Activated naive CD8-positive, alpha-beta T cell treated with anti-CD3 and anti-CD28 coated beads, Interleukin-2, amount 50 U/mL, for 16 hours (primary cell): ENCODE results near the gene C2CD5.

Source experiments
- DNase-seq: peaks from one replicate; pipeline ENCODE4 v3.0.0-alpha.2; 2020; ENCODE audit warnings: low read depth, low spot score

The C2CD5 gene

DNA sequence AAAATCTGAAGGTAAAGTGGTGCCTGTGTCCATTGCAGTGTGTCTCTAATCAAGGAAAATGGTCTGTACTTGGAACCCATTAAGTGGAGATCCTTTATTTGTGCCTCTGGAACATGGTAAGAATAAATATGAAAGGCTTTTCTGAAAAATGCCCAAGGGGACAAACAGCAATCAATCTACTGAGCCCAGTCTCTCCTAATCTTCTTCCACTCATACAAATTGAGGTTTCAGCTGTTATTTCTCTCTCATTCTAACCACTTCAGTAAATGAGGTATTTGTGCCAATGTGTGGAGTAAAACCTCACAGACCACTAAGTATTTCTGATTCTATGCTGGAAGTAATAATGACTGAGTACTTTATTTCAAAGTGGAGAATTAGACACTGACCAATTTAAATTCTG, 127.5 kb downstream of the C2CD5 start:
- DNase-seq = no peak

DNA sequence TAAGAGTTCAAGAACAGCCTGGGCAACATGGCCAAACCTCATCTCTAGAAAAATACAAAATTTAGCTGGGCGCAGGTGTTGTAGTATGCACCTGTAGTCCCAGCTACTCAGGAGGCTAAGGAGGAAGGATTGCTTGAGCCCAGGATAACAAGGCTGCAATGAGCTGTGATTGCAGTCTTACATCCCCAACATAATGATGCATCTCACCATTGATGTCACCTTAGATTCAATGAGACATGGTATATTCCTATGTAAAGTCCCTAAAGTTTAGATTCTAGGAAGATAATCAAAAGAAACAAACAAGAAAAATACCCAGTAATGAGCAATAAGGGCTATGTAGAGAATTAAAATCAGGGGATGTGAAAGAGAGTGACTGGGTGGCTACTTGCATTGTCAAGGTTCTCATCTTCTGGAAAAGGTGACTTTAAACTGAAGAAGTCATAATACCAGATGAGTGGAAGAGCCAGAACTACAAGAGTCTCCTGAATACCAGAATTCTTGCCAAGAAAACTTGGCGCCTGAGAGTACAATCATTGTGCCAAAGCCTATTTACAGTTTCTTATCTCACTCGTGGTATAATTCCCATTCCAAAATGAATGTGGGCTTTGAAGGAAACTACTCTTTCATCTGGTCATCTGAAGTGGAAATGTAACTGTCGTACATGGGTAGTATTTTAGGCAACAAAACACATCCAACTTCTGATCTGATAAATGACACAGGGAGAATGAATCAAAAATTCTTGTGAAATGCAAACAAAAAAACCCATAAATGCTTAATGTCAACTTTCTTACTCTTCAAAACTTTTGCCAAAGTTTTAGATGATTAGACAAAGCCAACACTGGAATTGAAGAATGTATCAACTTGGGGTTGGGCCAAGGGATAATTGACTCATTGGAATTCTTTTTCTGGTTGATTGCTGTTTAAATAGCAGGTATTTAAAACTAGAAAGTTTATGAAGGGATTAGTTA, 128.7 kb downstream of the C2CD5 start:
- DNase-seq = no peak

DNA sequence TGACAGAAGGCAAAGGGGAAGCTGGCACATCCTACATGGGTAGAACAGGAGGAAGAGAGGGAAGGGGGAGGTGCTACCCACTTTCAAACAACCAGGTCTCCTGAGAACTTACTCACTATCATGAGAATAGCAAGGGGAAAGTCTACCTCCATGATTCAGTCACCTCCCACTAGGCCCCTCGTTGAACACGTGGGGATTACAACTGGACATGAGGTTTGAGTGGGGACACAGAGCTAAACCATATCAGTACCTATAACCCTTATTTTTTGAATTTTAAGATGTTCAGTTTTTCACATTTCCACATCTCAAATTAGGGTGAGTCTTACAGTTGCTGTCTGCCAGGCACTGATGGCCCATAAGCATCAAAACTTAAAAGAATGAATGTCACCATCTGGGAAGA, 129.6 kb downstream of the C2CD5 start:
- no peak for DNase-seq

DNA sequence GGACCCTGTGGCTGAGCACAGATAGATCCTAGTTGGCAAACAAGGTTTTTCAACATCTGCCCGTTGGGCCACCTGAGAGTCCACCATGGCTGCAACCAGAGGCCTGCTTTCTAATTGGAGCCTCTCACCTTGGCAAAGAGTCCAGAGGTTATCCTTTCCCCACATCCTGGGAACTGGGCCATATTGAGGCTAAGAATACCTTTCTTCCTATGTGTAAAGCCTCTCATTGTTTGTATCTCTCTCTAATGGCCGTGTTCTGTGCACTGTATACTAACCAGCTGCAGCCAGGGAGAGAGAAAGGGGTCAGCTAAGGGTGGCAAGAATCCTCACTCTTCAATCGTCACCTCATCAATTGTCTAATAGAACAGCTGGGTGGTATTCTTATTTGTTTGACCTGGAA, 130.8 kb downstream of the C2CD5 start:
- no peak for DNase-seq

DNA sequence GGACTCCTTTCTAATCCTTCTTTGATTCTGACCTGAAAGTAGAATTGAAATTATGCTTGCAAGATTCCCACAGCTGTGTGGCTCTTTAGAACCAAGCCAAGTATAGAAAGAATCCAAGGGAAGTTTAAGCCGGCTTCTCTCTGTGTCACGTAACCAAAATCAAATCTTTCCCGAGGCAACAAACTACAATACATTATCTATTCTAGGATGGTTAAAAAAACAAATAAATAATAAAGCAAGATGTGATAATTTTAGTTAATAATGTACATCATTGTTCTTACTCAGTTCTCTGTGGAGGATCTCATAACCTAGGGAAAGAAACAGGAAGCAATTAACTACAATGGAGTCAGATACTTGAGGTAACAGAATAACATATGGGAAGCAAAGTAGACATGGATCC, 131.8 kb downstream of the C2CD5 start:
- no peak for DNase-seq

DNA sequence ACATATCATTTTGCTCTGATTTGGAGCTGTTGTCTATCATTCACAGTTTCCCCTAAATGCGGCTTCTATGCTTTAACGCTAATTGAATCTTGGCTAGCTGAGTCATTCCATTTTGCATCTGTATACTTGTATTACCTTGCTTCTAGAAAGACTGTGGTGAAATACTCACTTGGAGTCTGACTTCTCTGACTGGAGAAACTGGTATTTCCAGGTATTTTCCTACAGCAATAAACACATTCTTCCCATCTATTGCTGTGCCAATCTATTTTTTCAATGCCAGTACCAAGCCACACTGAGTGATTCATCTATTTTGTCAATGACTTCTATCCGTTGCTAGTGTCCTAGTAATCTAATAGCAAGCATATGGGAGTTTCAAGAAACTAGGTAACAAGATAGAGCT, 133.9 kb downstream of the C2CD5 start:
- DNase-seq = no peak

DNA sequence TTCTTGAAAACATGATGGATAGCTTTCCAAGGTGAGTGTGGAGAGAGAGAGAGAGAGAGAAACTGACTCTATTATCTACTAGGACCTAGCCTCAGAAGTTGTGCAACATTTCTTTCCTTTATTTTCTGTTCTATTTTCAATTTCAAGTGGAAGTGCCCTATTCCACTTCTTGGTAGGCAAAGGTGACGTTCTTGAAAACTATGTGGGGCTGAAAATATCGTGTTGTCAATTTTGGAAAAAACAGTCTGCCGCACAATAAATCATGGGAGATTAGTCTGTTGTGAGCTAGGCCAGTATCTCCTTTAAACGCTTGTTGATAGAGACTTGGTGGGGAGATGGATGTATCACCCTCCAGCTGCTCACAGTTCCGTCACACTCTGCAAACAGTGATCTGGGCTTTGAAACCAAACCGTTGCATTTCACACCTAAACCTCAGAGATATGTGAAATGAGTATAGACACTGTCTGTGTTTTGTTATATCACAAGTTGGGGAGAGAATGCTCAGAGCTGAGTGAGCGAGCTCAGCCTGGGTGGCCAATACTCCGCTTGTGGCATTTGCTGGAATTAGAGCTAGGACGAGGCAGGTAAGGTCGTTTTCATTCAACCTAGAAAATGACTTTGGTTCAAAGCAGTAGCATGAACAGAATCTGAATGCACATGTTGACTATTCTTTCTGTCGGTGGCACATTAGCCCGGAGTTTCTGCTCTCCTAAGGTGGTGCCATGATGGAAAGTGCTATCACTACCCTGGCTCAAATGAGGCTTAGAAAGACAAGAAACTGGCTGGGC, 134.8 kb downstream of the C2CD5 start:
- DNase-seq = no peak

DNA sequence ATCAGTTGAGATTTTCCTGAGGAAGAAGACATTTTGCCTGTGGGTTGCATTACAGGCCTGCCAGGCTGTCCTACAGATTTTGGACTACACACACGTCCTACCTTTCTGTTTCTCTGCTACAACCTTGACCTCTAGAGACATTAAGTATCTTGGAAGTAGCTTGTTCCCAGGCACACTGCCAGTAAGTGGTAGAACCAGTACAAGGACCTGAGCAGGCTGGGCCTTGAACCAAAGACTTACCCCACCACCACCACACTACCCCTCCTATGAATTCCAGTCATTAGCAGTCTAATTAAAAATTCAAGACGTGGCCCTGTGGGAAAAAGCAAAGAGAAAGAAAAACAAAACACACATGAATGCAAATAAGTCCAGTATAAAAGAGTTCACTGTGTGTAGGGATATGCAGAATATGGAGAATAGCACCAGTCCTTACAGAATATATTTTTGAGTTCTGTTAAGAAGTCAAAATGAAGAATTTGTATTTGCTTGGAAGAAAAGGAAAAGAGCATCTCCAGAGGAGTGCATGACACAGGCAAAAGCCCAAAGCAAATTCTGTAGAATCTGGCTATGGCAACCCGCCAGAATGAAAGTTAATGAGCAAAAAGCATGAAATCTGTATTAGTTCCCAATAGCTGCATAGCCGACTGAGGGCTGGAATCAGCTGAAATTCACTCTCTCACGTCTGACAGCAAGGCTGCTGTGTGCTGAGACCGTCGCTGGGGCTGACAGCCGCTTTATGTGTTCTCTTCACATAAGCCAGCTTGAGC, 135.5 kb downstream of the C2CD5 start:
- DNase-seq = no peak

DNA sequence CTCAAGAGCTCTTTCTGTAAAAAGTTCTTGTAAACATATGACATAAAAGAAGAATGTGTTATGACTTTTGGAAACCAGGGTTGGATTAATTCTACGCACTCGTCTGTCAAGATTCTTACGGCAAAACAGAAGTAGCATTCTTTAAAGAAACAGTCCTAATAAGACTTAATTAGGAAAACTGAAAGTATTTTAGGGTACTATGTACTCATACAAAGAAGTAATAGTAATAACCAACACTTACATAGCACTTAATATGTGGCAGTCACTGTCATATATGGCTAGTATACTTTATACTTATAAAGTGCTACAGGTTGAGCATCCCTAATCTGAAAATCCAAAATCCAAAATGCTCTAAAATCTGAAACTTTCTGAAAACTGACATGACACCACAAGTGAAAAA, 136.9 kb downstream of the C2CD5 start:
- no peak for DNase-seq

DNA sequence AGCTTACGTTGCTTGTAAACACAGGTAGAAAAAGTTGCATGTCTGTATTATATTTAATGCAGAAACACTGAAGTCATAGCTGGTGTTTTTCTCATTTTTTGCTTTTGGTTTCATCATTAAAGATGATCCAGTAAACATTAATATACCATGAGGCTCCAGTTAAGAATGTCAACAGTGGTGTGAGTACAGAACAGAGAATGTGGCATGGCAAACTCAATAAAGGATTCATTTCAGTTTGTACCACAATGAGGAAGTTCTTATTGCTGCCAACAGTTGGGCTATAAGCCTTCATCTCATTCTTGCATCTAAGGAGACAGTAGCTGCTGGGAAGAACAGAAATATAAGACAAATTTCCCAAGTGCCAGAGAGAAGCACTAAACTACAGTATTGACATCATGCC, 137.7 kb downstream of the C2CD5 start:
- DNase-seq = no peak

DNA sequence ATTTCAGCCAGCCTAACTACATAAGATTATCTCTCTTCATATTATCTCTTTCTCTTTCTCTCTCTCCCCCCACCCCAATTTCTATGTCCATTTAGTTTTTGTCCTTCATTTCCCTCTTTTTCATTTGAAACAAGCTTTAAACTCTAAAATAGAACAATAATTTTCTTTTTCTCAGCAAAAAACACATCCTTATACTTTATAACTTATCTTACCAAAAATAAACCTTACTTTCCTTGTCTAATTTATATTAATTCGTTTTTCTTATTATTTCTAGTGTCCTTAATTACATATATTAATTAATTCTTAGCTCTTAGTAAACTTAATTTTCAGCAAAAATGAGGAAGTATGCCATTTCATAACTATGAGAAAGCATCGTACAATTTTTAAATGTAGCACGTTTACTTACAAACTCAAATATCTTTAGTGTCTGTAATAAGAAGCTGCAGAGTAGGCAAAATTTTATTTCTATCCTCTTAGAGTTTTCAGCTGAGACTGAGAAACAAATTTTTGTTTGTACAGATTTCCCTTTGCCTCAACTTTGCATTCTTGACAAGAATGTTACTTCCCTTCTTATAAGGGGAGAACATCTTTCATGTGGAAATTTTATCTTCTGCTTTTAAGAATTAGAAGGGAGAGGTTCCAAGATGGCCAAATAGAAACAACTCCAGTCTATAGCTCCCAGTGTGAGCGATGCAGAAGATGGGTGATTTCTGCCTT, 144.7 kb downstream of the C2CD5 start:
- no peak for DNase-seq
